K562 (cell line): ENCODE measurements around the gene DIP2B. TPM values are rescaled to one million over a fixed set of nuclear protein-coding genes. Genes with fewer than 3 reads are reported as not detected.

ENCODE experiments used
- ARID2 ChIP-seq: fragments of 450-650 bp; IDR thresholded peaks from 2 replicates; pipeline ENCODE4 v1.6.1; 2017; ENCODE audit warnings: antibody characterized with exemption, mild to moderate bottlenecking
- EP300 ChIP-seq: IDR thresholded peaks from 2 replicates; pipeline ENCODE4 v1.6.1; 2012; ENCODE audit warnings: low read length, improper control_type of control experiment
- GABPB2 ChIP-seq: fragments of 250-450 bp; sonication (Bioruptor Pico); conservative IDR thresholded peaks from 2 replicates; pipeline ENCODE4 v1.5.1; 2021; ENCODE audit warnings: mild to moderate bottlenecking
- HEY1 ChIP-seq: fragments of 250-450 bp; sonication (Bioruptor Pico); IDR thresholded peaks from 2 replicates; pipeline ENCODE4 v1.5.0; 2020; ENCODE audit warnings: mild to moderate bottlenecking, moderate library complexity, borderline replicate concordance
- NCOA2 ChIP-seq, 2 experiments: fragments of 450-650 bp; IDR thresholded peaks; 2 replicates each; pipeline ENCODE4 v1.6.1; 2018; ENCODE audit warnings: mild to moderate bottlenecking in 2 of 2, moderate library complexity in 1 of 2; ENCODE audit not compliant: partially characterized antibody in 2 of 2
- RAD21 ChIP-seq, 2 experiments: fragments of 250-450 bp in 1 of 2; fragments of 450-650 bp in 1 of 2; sonication (Bioruptor Pico) in 1 of 2; formaldehyde crosslinking in 1 of 2; IDR thresholded peaks in 1 of 2; conservative IDR thresholded peaks in 1 of 2; 2 replicates each; pipeline versions ENCODE4 v1.4.0 to v1.8.0; 2020 to 2022; ENCODE audit warnings: mild to moderate bottlenecking in 2 of 2, moderate library complexity in 1 of 2
- polyA plus RNA-seq, 8 experiments: library from polyadenylated mRNA; depleted of rRNA in 4 of 8; stranded (reverse) in 5 of 8; unstranded in 3 of 8; fragments of >200 nt; fragmentation: Nextera tagmentation in 2 of 8; fragmentation: Illumina TruSeq in 1 of 8; extraction: Ambion mirVana in 2 of 8; extraction: Trizol in 1 of 8; gene quantifications; 2 replicates each; pipeline versions ENCODE4 v1.2.1 to v1.2.3, GENCODE V29; 2011 to 2014; ENCODE audit warnings: inconsistent platforms in 1 of 8, missing spikeins in 1 of 8
- total RNA-seq, 7 experiments: library from RNA; depleted of rRNA in 6 of 7; stranded (reverse); fragments of >200 nt in 6 of 7; fragmentation: Illumina TruSeq in 2 of 7; extraction: Trizol in 2 of 7; gene quantifications; 2 replicates each; pipeline versions ENCODE4 v1.2.1 to v1.2.3, GENCODE V29; 2011 to 2021; ENCODE audit warnings: low replicate concordance in 1 of 7
- TF ChIP-seq, protein P1 (sequence below): fragments of 250-450 bp; sonication (Bioruptor Pico); IDR thresholded peaks from 2 replicates; pipeline ENCODE4 v1.4.0; 2020; ENCODE audit warnings: mild to moderate bottlenecking, moderate library complexity
- TF ChIP-seq, protein P2 (sequence below), 2 experiments: fragments of 450-650 bp; conservative IDR thresholded peaks; 2 replicates each; pipeline ENCODE4 v1.6.1; 2017; ENCODE audit warnings: mild to moderate bottlenecking in 2 of 2, moderate library complexity in 2 of 2
- TF ChIP-seq, protein P3 (sequence below): fragments of 450-650 bp; formaldehyde crosslinking; IDR thresholded peaks from 2 replicates; pipeline ENCODE4 v1.4.0; 2020; ENCODE audit warnings: mild to moderate bottlenecking, moderate library complexity
- TF ChIP-seq, protein P4 (sequence below), 2 experiments: fragments of 450-650 bp; formaldehyde crosslinking in 1 of 2; IDR thresholded peaks; 2 replicates each; pipeline versions ENCODE4 v1.4.0 to v1.6.1; 2014 to 2020; ENCODE audit warnings: mild to moderate bottlenecking in 2 of 2, borderline replicate concordance in 1 of 2, low read depth in 1 of 2
- TF ChIP-seq, protein P5 (sequence below), 3 experiments: fragments of 200-800 bp in 1 of 3; sonication (Bioruptor generic) in 1 of 3; sonication (generic) in 1 of 3; formaldehyde crosslinking in 1 of 3; IDR thresholded peaks; 2 replicates each; pipeline versions ENCODE4 v1.6.1 to v1.8.0; 2016 to 2022; ENCODE audit warnings: mild to moderate bottlenecking in 2 of 3, missing compliant biosample characterization in 2 of 3, missing genetic modification characterization in 2 of 3, missing genetic modification reagents in 1 of 3

The DIP2B gene
- total and polyA plus RNA-seq, 9 of the 15 experiments (the other 6 are each of a cell fraction or from before 2014, with no cell fraction given) = 4.6 to 26.1 (median 18.8) TPM

DNA sequence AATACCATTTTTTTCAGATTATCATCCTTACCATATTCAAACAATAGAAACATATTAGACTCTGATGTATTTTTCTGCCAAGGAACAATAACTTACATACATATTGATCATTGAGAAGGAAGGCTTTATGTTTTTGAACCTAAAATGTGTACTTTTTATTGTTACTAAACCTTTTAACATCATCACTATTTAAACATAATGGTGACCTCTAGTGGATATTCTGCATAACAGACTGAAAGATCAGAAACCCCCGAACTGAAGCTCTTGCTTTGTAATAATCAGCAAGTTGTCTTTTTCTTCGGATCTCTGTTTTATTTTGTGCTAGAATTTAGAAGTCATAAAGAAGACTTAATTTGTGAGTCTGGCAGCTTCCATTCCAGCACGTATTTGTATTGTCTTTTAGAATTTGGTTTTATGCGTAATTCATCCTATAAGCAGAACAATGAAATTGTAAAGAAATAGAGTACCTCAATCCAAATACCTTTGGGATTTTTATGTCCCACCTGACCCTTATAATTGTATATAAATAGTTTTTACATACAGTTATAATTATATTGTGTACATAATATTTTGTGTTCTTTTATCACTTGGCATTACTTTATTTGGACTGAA lies 133.2 kb downstream of the DIP2B start (continued):
- TF ChIP-seq, protein P1, sequence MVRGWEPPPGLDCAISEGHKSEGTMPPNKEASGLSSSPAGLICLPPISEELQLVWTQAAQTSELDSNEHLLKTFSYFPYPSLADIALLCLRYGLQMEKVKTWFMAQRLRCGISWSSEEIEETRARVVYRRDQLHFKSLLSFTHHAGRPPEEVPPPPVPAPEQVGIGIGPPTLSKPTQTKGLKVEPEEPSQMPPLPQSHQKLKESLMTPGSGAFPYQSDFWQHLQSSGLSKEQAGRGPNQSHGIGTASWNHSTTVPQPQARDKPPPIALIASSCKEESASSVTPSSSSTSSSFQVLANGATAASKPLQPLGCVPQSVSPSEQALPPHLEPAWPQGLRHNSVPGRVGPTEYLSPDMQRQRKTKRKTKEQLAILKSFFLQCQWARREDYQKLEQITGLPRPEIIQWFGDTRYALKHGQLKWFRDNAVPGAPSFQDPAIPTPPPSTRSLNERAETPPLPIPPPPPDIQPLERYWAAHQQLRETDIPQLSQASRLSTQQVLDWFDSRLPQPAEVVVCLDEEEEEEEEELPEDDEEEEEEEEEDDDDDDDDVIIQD (CRISPR knock-in tag) = no peak
- TF ChIP-seq GABPB2 (CRISPR knock-in tag) (no peak), NCOA2 (IDR thresholded peaks at IDR 0.05; ENCODE audit: partially characterized antibody in 2 of 2) (peak in 1 of 2 experiments; percentile 29), EP300 (no peak), RAD21 (CRISPR knock-in tag; conservative IDR thresholded peaks at IDR 0.05 in 1 of 2, IDR thresholded peaks at IDR 0.05 in 1 of 2) (peak; percentile 91 to 92), HEY1 (no peak), ARID2 (0 out of 2 replicates have a peak, but pooled peaks have one; percentile 16)
- TF ChIP-seq, protein P2, sequence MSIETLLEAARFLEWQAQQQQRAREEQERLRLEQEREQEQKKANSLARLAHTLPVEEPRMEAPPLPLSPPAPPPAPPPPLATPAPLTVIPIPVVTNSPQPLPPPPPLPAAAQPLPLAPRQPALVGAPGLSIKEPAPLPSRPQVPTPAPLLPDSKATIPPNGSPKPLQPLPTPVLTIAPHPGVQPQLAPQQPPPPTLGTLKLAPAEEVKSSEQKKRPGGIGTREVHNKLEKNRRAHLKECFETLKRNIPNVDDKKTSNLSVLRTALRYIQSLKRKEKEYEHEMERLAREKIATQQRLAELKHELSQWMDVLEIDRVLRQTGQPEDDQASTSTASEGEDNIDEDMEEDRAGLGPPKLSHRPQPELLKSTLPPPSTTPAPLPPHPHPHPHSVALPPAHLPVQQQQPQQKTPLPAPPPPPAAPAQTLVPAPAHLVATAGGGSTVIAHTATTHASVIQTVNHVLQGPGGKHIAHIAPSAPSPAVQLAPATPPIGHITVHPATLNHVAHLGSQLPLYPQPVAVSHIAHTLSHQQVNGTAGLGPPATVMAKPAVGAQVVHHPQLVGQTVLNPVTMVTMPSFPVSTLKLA (conservative IDR thresholded peaks at IDR 0.05) = peak in 1 of 2 experiments; percentile 29; a peak in 1 of 4 replicates
- TF ChIP-seq, protein P3, sequence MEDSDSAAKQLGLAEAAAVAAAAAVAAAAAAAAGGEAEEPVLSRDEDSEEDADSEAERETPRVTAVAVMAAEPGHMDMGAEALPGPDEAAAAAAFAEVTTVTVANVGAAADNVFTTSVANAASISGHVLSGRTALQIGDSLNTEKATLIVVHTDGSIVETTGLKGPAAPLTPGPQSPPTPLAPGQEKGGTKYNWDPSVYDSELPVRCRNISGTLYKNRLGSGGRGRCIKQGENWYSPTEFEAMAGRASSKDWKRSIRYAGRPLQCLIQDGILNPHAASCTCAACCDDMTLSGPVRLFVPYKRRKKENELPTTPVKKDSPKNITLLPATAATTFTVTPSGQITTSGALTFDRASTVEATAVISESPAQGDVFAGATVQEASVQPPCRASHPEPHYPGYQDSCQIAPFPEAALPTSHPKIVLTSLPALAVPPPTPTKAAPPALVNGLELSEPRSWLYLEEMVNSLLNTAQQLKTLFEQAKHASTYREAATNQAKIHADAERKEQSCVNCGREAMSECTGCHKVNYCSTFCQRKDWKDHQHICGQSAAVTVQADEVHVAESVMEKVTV = peak; percentile 44; the same call in 1 of the 2 replicates
- TF ChIP-seq, protein P4, sequence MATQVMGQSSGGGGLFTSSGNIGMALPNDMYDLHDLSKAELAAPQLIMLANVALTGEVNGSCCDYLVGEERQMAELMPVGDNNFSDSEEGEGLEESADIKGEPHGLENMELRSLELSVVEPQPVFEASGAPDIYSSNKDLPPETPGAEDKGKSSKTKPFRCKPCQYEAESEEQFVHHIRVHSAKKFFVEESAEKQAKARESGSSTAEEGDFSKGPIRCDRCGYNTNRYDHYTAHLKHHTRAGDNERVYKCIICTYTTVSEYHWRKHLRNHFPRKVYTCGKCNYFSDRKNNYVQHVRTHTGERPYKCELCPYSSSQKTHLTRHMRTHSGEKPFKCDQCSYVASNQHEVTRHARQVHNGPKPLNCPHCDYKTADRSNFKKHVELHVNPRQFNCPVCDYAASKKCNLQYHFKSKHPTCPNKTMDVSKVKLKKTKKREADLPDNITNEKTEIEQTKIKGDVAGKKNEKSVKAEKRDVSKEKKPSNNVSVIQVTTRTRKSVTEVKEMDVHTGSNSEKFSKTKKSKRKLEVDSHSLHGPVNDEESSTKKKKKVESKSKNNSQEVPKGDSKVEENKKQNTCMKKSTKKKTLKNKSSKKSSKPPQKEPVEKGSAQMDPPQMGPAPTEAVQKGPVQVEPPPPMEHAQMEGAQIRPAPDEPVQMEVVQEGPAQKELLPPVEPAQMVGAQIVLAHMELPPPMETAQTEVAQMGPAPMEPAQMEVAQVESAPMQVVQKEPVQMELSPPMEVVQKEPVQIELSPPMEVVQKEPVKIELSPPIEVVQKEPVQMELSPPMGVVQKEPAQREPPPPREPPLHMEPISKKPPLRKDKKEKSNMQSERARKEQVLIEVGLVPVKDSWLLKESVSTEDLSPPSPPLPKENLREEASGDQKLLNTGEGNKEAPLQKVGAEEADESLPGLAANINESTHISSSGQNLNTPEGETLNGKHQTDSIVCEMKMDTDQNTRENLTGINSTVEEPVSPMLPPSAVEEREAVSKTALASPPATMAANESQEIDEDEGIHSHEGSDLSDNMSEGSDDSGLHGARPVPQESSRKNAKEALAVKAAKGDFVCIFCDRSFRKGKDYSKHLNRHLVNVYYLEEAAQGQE (IDR thresholded peaks at IDR 0.05; ENCODE audit: borderline replicate concordance) = peak; percentile 85
- TF ChIP-seq, protein P4 (CRISPR knock-in tag; IDR thresholded peaks at IDR 0.05; ENCODE audit: low read depth) = no peak
- TF ChIP-seq, protein P5, sequence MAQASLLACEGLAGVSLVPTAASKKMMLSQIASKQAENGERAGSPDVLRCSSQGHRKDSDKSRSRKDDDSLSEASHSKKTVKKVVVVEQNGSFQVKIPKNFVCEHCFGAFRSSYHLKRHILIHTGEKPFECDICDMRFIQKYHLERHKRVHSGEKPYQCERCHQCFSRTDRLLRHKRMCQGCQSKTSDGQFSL (CRISPR knock-in tag; IDR thresholded peaks at IDR 0.05) = no peak
- TF ChIP-seq, protein P5 (tag; IDR thresholded peaks at IDR 0.05) = no peak
